GM12878 (cell line): ENCODE data around the gene ANO3. TPM values are rescaled to one million over a fixed set of nuclear protein-coding genes. Genes with fewer than 3 reads are reported as not detected.

Source experiments
- ATAC-seq: fragments of 200-7000 bp; cut with Tn5 transposase; 3 replicates; pipeline ENCODE4 v1.9.1; 2020; ENCODE audit warnings: mild to moderate bottlenecking, moderate library complexity
- BruUV-seq: library from RNA; stranded (reverse); fragments of 400-500 nt; replicated peaks from 2 replicates; lab custom pipeline; 2021; lab: Mats Ljungman, UMichigan
- CTCF ChIA-PET: fragments of 300-600 bp; sonication (Branson Sonifier 250); formaldehyde crosslinking; extraction: SDS; loops from one replicate; lab custom pipeline; 2021; ENCODE audit warnings: inconsistent platforms; lab: Yijun Ruan, JAX
- POLR2A ChIA-PET: fragments of 350-600 bp; formaldehyde crosslinking; extraction: SDS; loops from one replicate; lab custom pipeline; 2021; ENCODE audit warnings: inconsistent platforms; lab: Charles Lee
- RAD21 ChIA-PET: fragments of 300-600 bp; sonication (Branson Sonifier 250); formaldehyde crosslinking; loops from one replicate; lab custom pipeline; 2023; ENCODE audit warnings: antibody characterized with exemption; ENCODE audit not compliant: unreplicated experiment; lab: Charles Lee
- SMC1A ChIA-PET: fragments of 300-600 bp; sonication (Branson Sonifier 250); formaldehyde crosslinking; loops from one replicate; lab custom pipeline; 2023; ENCODE audit not compliant: unreplicated experiment, uncharacterized antibody; lab: Charles Lee
- DNase-seq: peaks from one replicate; pipeline ENCODE4 v3.0.0-alpha.2; 2011; ENCODE audit warnings: low read depth, low spot score
- FAIRE-seq: peaks from 3 replicates; lab custom pipeline; 2011; peaks lifted over from hg19 to GRCh38; lab: Jason Lieb, UNC
- H2AFZ ChIP-seq: 2 replicates; pipeline ENCODE4 v1.6.0; 2011; ENCODE audit warnings: low read depth, low read length, control low read depth; ENCODE audit not compliant: control insufficient read depth
- H3K27ac ChIP-seq: 2 replicates; pipeline ENCODE4 v1.5.1; 2011; ENCODE audit warnings: control low read depth; ENCODE audit not compliant: control insufficient read depth, insufficient read depth
- H3K27me3 ChIP-seq, 2 experiments: replicated peaks in 1 of 2; 2 replicates each; pipeline versions ENCODE4 v1.6.0 to v1.6.1; 2011; ENCODE audit warnings: low read length in 1 of 2; ENCODE audit not compliant: control insufficient read depth in 2 of 2, insufficient read depth in 2 of 2
- H3K36me3 ChIP-seq, 2 experiments: 2 replicates each; pipeline ENCODE4 v1.5.1; 2011; ENCODE audit warnings: low read length in 1 of 2; ENCODE audit not compliant: control insufficient read depth in 2 of 2, insufficient read depth in 2 of 2
- H3K4me1 ChIP-seq: 2 replicates; pipeline ENCODE4 v1.6.1; 2011; ENCODE audit warnings: mild to moderate bottlenecking, low read length, moderate library complexity, mixed read lengths; ENCODE audit not compliant: control insufficient read depth, insufficient read depth
- H3K4me2 ChIP-seq: 2 replicates; pipeline ENCODE4 v1.6.0; 2011; ENCODE audit warnings: control low read depth; ENCODE audit not compliant: control insufficient read depth, insufficient read depth
- H3K4me3 ChIP-seq: fragments of 200-600 bp; sonication (generic); 2 replicates; pipeline ENCODE4 v1.5.1; 2016
- H3K79me2 ChIP-seq: 2 replicates; pipeline ENCODE4 v1.6.0; 2011; ENCODE audit warnings: low read length; ENCODE audit not compliant: control insufficient read depth, insufficient read depth
- H3K9ac ChIP-seq: 2 replicates; pipeline ENCODE4 v1.8.0; 2011; ENCODE audit warnings: low read length, control low read depth, mixed read lengths; ENCODE audit not compliant: control insufficient read depth, insufficient read depth
- H3K9me3 ChIP-seq: replicated peaks from 3 replicates; pipeline ENCODE4 v1.5.1; 2011; ENCODE audit warnings: mild to moderate bottlenecking, low read length; ENCODE audit not compliant: control insufficient read depth, insufficient read depth
- H4K20me1 ChIP-seq: 2 replicates; pipeline ENCODE4 v1.6.0; 2011; ENCODE audit not compliant: control insufficient read depth, insufficient read depth
- CEBPB ChIP-seq, 2 experiments: fragments of 150-350 bp in 1 of 2; IDR thresholded peaks; 2 replicates each; pipeline ENCODE4 v1.6.1; 2012 to 2014; ENCODE audit warnings: low read depth in 2 of 2, low read length in 2 of 2, borderline replicate concordance in 1 of 2, inconsistent platforms in 1 of 2
- CREB1 ChIP-seq: IDR thresholded peaks from 2 replicates; pipeline ENCODE4 v1.6.1; 2012; ENCODE audit warnings: low read depth, mild to moderate bottlenecking, inconsistent platforms
- HDAC2 ChIP-seq: fragments of 200-600 bp; sonication (generic); IDR thresholded peaks from 2 replicates; pipeline ENCODE4 v1.6.1; 2017
- HDAC6 ChIP-seq: fragments of 200-600 bp; sonication (generic); IDR thresholded peaks from one replicate; pipeline ENCODE4 v1.8.0; 2017; ENCODE audit warnings: antibody characterized with exemption; ENCODE audit not compliant: unreplicated experiment
- IRF4 ChIP-seq: IDR thresholded peaks from 2 replicates; pipeline ENCODE4 v1.6.1; 2011; ENCODE audit warnings: low read depth, low read length
- MEF2A ChIP-seq: IDR thresholded peaks from 2 replicates; pipeline ENCODE4 v1.6.1; 2011; ENCODE audit warnings: low read depth, mild to moderate bottlenecking, low read length, moderate library complexity; ENCODE audit not compliant: insufficient read depth
- RBBP5 ChIP-seq: fragments of 200-600 bp; sonication (generic); conservative IDR thresholded peaks from 2 replicates; pipeline ENCODE4 v1.6.1; 2016
- RCOR1 ChIP-seq: conservative IDR thresholded peaks from 2 replicates; pipeline ENCODE4 v1.6.1; 2012; ENCODE audit warnings: low read depth, low read length, improper control_type of control experiment
- SRF ChIP-seq, 2 experiments: IDR thresholded peaks; 2 replicates each; pipeline ENCODE4 v1.6.1; 2011; ENCODE audit warnings: low read depth in 2 of 2, low read length in 2 of 2, mild to moderate bottlenecking in 1 of 2, moderate library complexity in 1 of 2
- TARDBP ChIP-seq: IDR thresholded peaks from 2 replicates; pipeline ENCODE4 v1.6.1; 2016; ENCODE audit warnings: borderline replicate concordance
- WGBS: methylation state at CpG from one replicate; pipeline ENCODE4 v1.1.6; 2016; ENCODE audit warnings: low lambda C conversion rate; ENCODE audit not compliant: insufficient replicate concordance, insufficient coverage; ENCODE audit errors: missing lambda C conversion rate; 5-methylcytosine and 5-hydroxymethylcytosine counted together
- in situ Hi-C: fragments of 300-500 bp; cut with MboI; formaldehyde crosslinking; loops from 9 replicates; pipeline ENCODE4 v1.14.3; 2018; ENCODE audit warnings: mixed read lengths
- intact Hi-C: fragments of 100-400 bp; cut with micrococcal nuclease; formaldehyde crosslinking; loops from one replicate; pipeline ENCODE4 v1.14.2; 2022; ENCODE audit not compliant: unreplicated experiment
- polyA plus RNA-seq, 11 experiments: library from polyadenylated mRNA; depleted of rRNA in 4 of 11; unstranded in 6 of 11; stranded (reverse) in 5 of 11; fragments of >200 nt; fragmentation: Nextera tagmentation in 4 of 11; fragmentation: Illumina TruSeq in 1 of 11; extraction: Ambion mirVana in 4 of 11; extraction: Trizol in 1 of 11; gene quantifications; 1 replicate in 1 of 11; 2 replicates in 10 of 11; pipeline versions ENCODE4 v1.2.1 to v1.2.3, GENCODE V29; 2011 to 2016; ENCODE audit warnings: inconsistent platforms in 2 of 11, missing spikeins in 2 of 11, low read depth in 1 of 11
- total RNA-seq, 4 experiments: library from RNA; depleted of rRNA in 3 of 4; stranded (reverse); fragments of >200 nt in 3 of 4; fragmentation: Illumina TruSeq in 1 of 4; extraction: Trizol in 1 of 4; gene quantifications; 2 replicates each; pipeline versions ENCODE4 v1.2.1 to v1.2.3, GENCODE V29; 2013 to 2021
- TF ChIP-seq, protein P1 (sequence below): fragments of 450-650 bp; IDR thresholded peaks from 2 replicates; pipeline ENCODE4 v1.6.1; 2014; ENCODE audit warnings: mild to moderate bottlenecking
- TF ChIP-seq, protein P2 (sequence below): fragments of 450-650 bp; IDR thresholded peaks from 2 replicates; pipeline ENCODE4 v1.6.1; 2017; ENCODE audit warnings: mild to moderate bottlenecking, moderate library complexity

Gene ANO3
- total and polyA plus RNA-seq, 10 of the 15 experiments (the other 5 are each of a cell fraction or from before 2014, with no cell fraction given): 0.13 to 5.9 (median 0.44) TPM

GRCh38 chr11:26348776-26349175 is 16.8 kb downstream of the ANO3 start:
- ChIA-PET RAD21 (no interaction called here), CTCF (no interaction called here), POLR2A (no interaction called here), SMC1A (no interaction called here)
- Histone ChIP-seq H2AFZ (no peak overlapping the region), H3K36me3 (no peaks in the 10 kb centered on the region), H3K27me3 (no peaks in the 10 kb centered on the region), H3K4me2 (no peak overlapping the region), H3K27ac (no peak overlapping the region), H3K9me3 (no peaks in the 10 kb centered on the region), H3K79me2 (no peaks in the 10 kb centered on the region), H3K9ac (no peak overlapping the region), H4K20me1 (no peaks in the 10 kb centered on the region), H3K4me1 (no peaks in the 10 kb centered on the region), H3K4me3 (no peak overlapping the region)
- in situ Hi-C loops (no loop called here), intact Hi-C loops (no loop called here)
- DNase-seq (no peak), FAIRE-seq (no peak), ATAC-seq (no peak)
- 40% methylated on average over 5 of the region's 5 CpGs for WGBS
- TF ChIP-seq, protein P1, sequence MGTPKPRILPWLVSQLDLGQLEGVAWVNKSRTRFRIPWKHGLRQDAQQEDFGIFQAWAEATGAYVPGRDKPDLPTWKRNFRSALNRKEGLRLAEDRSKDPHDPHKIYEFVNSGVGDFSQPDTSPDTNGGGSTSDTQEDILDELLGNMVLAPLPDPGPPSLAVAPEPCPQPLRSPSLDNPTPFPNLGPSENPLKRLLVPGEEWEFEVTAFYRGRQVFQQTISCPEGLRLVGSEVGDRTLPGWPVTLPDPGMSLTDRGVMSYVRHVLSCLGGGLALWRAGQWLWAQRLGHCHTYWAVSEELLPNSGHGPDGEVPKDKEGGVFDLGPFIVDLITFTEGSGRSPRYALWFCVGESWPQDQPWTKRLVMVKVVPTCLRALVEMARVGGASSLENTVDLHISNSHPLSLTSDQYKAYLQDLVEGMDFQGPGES: no peak
- TF ChIP-seq HDAC2 (no peak), RBBP5 (no peak), MEF2A (no peak), IRF4 (no peak), RCOR1 (no peak), CEBPB (IDR thresholded peaks at IDR 0.05; ENCODE audit: borderline replicate concordance in 1 of 2, low read depth in 2 of 2, low read length in 2 of 2) (no peak), TARDBP (no peak), HDAC6 (no peak), CREB1 (no peak), SRF (IDR thresholded peaks at IDR 0.05; ENCODE audit: low read depth in 2 of 2, low read length in 2 of 2) (no peak)
- TF ChIP-seq, protein P2, sequence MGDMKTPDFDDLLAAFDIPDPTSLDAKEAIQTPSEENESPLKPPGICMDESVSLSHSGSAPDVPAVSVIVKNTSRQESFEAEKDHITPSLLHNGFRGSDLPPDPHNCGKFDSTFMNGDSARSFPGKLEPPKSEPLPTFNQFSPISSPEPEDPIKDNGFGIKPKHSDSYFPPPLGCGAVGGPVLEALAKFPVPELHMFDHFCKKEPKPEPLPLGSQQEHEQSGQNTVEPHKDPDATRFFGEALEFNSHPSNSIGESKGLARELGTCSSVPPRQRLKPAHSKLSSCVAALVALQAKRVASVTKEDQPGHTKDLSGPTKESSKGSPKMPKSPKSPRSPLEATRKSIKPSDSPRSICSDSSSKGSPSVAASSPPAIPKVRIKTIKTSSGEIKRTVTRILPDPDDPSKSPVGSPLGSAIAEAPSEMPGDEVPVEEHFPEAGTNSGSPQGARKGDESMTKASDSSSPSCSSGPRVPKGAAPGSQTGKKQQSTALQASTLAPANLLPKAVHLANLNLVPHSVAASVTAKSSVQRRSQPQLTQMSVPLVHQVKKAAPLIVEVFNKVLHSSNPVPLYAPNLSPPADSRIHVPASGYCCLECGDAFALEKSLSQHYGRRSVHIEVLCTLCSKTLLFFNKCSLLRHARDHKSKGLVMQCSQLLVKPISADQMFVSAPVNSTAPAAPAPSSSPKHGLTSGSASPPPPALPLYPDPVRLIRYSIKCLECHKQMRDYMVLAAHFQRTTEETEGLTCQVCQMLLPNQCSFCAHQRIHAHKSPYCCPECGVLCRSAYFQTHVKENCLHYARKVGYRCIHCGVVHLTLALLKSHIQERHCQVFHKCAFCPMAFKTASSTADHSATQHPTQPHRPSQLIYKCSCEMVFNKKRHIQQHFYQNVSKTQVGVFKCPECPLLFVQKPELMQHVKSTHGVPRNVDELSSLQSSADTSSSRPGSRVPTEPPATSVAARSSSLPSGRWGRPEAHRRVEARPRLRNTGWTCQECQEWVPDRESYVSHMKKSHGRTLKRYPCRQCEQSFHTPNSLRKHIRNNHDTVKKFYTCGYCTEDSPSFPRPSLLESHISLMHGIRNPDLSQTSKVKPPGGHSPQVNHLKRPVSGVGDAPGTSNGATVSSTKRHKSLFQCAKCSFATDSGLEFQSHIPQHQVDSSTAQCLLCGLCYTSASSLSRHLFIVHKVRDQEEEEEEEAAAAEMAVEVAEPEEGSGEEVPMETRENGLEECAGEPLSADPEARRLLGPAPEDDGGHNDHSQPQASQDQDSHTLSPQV: no peak
- BruUV-seq: no TSS peak
